Fibroblast of lung (primary cell): Measurements from ENCODE around the gene ZNF608. TPM values are rescaled to one million over a fixed set of nuclear protein-coding genes. Genes with fewer than 3 reads are reported as not detected.

Experiments
- DNase-seq, 2 donors: peaks; one replicate each; pipeline versions ENCODE4 v3.0.0 to v3.0.0-alpha.2; 2010; ENCODE audit warnings: low read depth in 2 of 2
- H2AFZ ChIP-seq: 2 replicates; pipeline ENCODE4 v1.5.1; 2012; ENCODE audit warnings: low read length, control low read depth, inconsistent platforms
- H3K27ac ChIP-seq: 2 replicates; pipeline ENCODE4 v1.5.1; 2011; ENCODE audit warnings: low read length, control low read depth; ENCODE audit not compliant: insufficient read depth
- H3K27me3 ChIP-seq: 2 replicates; pipeline ENCODE4 v1.5.1; 2011; ENCODE audit warnings: mild to moderate bottlenecking, low read length; ENCODE audit not compliant: control insufficient read depth, insufficient read depth
- H3K36me3 ChIP-seq: 2 replicates; pipeline ENCODE4 v1.5.1; 2011; ENCODE audit warnings: low read length; ENCODE audit not compliant: control insufficient read depth, insufficient read depth
- H3K4me1 ChIP-seq: 2 replicates; pipeline ENCODE4 v1.5.1; 2011; ENCODE audit warnings: low read length; ENCODE audit not compliant: control insufficient read depth, insufficient read depth; ENCODE audit errors: extremely low read depth
- H3K4me2 ChIP-seq: 2 replicates; pipeline ENCODE4 v1.5.1; 2011; ENCODE audit warnings: low read length, control low read depth; ENCODE audit not compliant: insufficient read depth; ENCODE audit errors: extremely low read depth
- H3K4me3 ChIP-seq, 4 experiments: fragments of 200-600 bp in 1 of 4; sonication (generic) in 1 of 4; replicated peaks in 1 of 4; 2 replicates each; pipeline ENCODE4 v1.5.1; 2011 to 2016; ENCODE audit warnings: low read length in 4 of 4, low read depth in 3 of 4, mild to moderate bottlenecking in 3 of 4, control low read depth in 2 of 4, inconsistent platforms in 1 of 4, mixed read lengths in 1 of 4; ENCODE audit not compliant: insufficient read depth in 1 of 4; ENCODE audit errors: control extremely low read depth in 1 of 4
- H3K79me2 ChIP-seq: 2 replicates; pipeline ENCODE4 v1.5.1; 2012; ENCODE audit warnings: mild to moderate bottlenecking, low read length, inconsistent platforms; ENCODE audit not compliant: control insufficient read depth, insufficient read depth
- H3K9ac ChIP-seq: 2 replicates; pipeline ENCODE4 v1.5.1; 2011; ENCODE audit warnings: mild to moderate bottlenecking, low read length, control low read depth; ENCODE audit not compliant: insufficient read depth
- H3K9me3 ChIP-seq: 2 replicates; pipeline ENCODE4 v1.5.1; 2012; ENCODE audit warnings: low read depth, low read length; ENCODE audit not compliant: control insufficient read depth, insufficient read depth
- H4K20me1 ChIP-seq: 2 replicates; pipeline ENCODE4 v1.5.1; 2011; ENCODE audit warnings: low read length; ENCODE audit not compliant: control insufficient read depth, insufficient read depth; ENCODE audit errors: extremely low read depth
- CTCF ChIP-seq, 2 donors: IDR thresholded peaks in 1 of 2; conservative IDR thresholded peaks in 1 of 2; 1 replicate in 1 of 2; 2 replicates in 1 of 2; pipeline ENCODE4 v1.5.1; 2011 to 2012; ENCODE audit warnings: low read length in 2 of 2, control low read depth in 1 of 2, inconsistent platforms in 1 of 2, low read depth in 1 of 2, mild to moderate bottlenecking in 1 of 2
- EZH2 ChIP-seq: IDR thresholded peaks from 2 replicates; pipeline ENCODE4 v1.5.1; 2012; ENCODE audit warnings: low read length, control low read depth, mild to moderate bottlenecking; ENCODE audit errors: missing control alignments
- polyA plus RNA-seq, 2 donors: library from polyadenylated mRNA; depleted of rRNA in 1 of 2; stranded (reverse) in 1 of 2; unstranded in 1 of 2; fragments of >200 nt; gene quantifications; 2 replicates each; pipeline ENCODE4 v1.2.1, GENCODE V29; 2011 to 2012; ENCODE audit warnings: missing spikeins in 1 of 2
- total RNA-seq: library from RNA; depleted of rRNA; stranded (reverse); fragments of >200 nt; gene quantifications from 2 replicates; pipeline ENCODE4 v1.2.1, GENCODE V29; 2014

Gene ZNF608
- total and polyA plus RNA-seq, 2 donors (not counting 1 experiment from before 2014, with no cell fraction given), result 12.4 to 25.3 TPM

GRCh38 chr5:124741711-124742496 is 4.5 kb downstream of the ZNF608 start:
- Histone ChIP-seq H2AFZ (no peak overlapping the region), H3K9ac (no peak overlapping the region), H3K9me3 (no peaks in the 10 kb centered on the region), H3K27me3 (no peaks in the 10 kb centered on the region), H3K79me2 (peaks cover 53% of the 10 kb centered on the region), H3K36me3 (no peaks in the 10 kb centered on the region), H3K27ac (peak overlapping the region; percentile 65), H3K4me1 (peaks cover 6% of the 10 kb centered on the region), H3K4me2 (peak overlapping the region; percentile 42), H4K20me1 (no peaks in the 10 kb centered on the region), H3K4me3 (peak overlapping the region in 3 of 4 experiments; percentile 69 to 97 (median 70))
- DNase-seq, result peak; percentile 92 to 99
- TF ChIP-seq CTCF (conservative IDR thresholded peaks at IDR 0.05 in 1 of 2, IDR thresholded peaks at IDR 0.05 in 1 of 2; ENCODE audit: low read depth in 1 of 2, low read length in 2 of 2), result no peak
- no peak for TF ChIP-seq EZH2

DNA sequence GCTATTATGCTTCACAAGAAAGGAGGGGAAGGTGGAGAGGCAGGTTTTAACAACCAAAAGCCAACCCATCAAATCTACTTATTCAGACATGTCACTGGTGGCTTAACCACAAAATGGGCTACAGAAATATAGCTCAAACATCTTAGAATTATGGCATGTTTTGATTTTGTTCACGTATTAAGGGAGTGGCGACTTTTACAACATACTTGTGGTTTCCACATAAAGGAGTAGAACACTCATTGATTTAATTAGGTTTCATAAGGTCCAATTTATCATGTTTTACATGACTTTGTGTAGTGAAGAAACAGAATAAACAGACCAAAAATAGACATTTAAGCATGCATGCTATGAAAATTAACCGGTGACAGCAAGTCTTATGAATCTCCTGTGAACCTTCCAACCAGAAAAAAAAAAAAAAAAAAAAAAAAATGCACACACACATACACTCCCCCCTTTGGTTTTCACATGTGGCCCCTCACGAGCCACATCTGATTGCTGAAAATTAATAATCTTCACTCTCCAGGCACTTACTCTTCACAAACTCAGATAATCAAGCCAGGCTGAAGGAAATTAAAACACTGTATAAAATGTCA is 5.4 kb downstream of the ZNF608 start:
- no peaks in the 10 kb centered on the region for H3K27me3 ChIP-seq
- H2AFZ ChIP-seq, result no peak overlapping the region
- H3K4me1 ChIP-seq, result peaks cover 6% of the 10 kb centered on the region
- H3K9ac ChIP-seq, result no peak overlapping the region
- peak overlapping the region in 1 of 4 experiments; percentile 97 for H3K4me3 ChIP-seq
- H3K4me2 ChIP-seq, result peak overlapping the region; percentile 42
- no peak overlapping the region for H3K27ac ChIP-seq
- DNase-seq, result peak; percentile 82 to 90
- no peaks in the 10 kb centered on the region for H3K36me3 ChIP-seq
- TF ChIP-seq EZH2 (no peak), CTCF (conservative IDR thresholded peaks at IDR 0.05 in 1 of 2, IDR thresholded peaks at IDR 0.05 in 1 of 2; ENCODE audit: low read depth in 1 of 2, low read length in 2 of 2) (no peak)
- peaks cover 53% of the 10 kb centered on the region for H3K79me2 ChIP-seq
- no peaks in the 10 kb centered on the region for H3K9me3 ChIP-seq
- H4K20me1 ChIP-seq, result no peaks in the 10 kb centered on the region

- no peak overlapping the region for H3K4me3 ChIP-seq
- no peaks in the 10 kb centered on the region for H3K36me3 ChIP-seq
- no peak overlapping the region for H3K27ac ChIP-seq
- peaks cover 45% of the 10 kb centered on the region for H3K79me2 ChIP-seq
- H3K27me3 ChIP-seq, result no peaks in the 10 kb centered on the region
- no peak overlapping the region for H3K4me2 ChIP-seq
- no peak overlapping the region for H2AFZ ChIP-seq
- H3K4me1 ChIP-seq, result peaks cover 9% of the 10 kb centered on the region
- no peak overlapping the region for H3K9ac ChIP-seq
- no peak for TF ChIP-seq CTCF (conservative IDR thresholded peaks at IDR 0.05 in 1 of 2, IDR thresholded peaks at IDR 0.05 in 1 of 2; ENCODE audit: low read depth in 1 of 2, low read length in 2 of 2)
- TF ChIP-seq EZH2, result no peak
- DNase-seq, result no peak
- H4K20me1 ChIP-seq, result no peaks in the 10 kb centered on the region
- no peaks in the 10 kb centered on the region for H3K9me3 ChIP-seq
Observed at GRCh38 chr5:124740071-124740470, 6.4 kb downstream of the ZNF608 start.
